NT2/D1 (cell line): ENCODE data around the gene GTF2B.
"Not testable (repeated sequence)": the region's sequence is repeated elsewhere in the genome, so short reads cannot be mapped to it uniquely, and the experiment has no call there.

Experiments used
- DNase-seq: peaks from one replicate; pipeline ENCODE4 v3.0.0-alpha.2; 2011; ENCODE audit warnings: low read depth, low spot score
- H3K27me3 ChIP-seq: 2 replicates; pipeline ENCODE4 v1.6.0; 2011; ENCODE audit warnings: mild to moderate bottlenecking; ENCODE audit not compliant: insufficient read length, insufficient read depth
- H3K36me3 ChIP-seq: 2 replicates; pipeline ENCODE4 v1.6.1; 2011; ENCODE audit warnings: mild to moderate bottlenecking, low read length, mixed read lengths; ENCODE audit not compliant: insufficient read depth, insufficient read length
- H3K4me1 ChIP-seq: 2 replicates; pipeline ENCODE4 v1.5.1; 2011; ENCODE audit not compliant: insufficient read depth, insufficient read length
- H3K4me3 ChIP-seq: 2 replicates; pipeline ENCODE4 v1.5.1; 2011; ENCODE audit warnings: low read depth; ENCODE audit not compliant: insufficient read length
- H3K9ac ChIP-seq: 2 replicates; pipeline ENCODE4 v1.6.0; 2011; ENCODE audit warnings: low read depth; ENCODE audit not compliant: insufficient read length
- H3K9me3 ChIP-seq: 2 replicates; pipeline ENCODE4 v1.5.1; 2011; ENCODE audit warnings: mild to moderate bottlenecking, low read length; ENCODE audit not compliant: insufficient read depth
- SUZ12 ChIP-seq: IDR thresholded peaks from 2 replicates; pipeline ENCODE4 v1.6.1; 2011; ENCODE audit not compliant: insufficient read length, insufficient read depth; ENCODE audit errors: extremely low read depth
- YY1 ChIP-seq: IDR thresholded peaks from 2 replicates; pipeline ENCODE4 v1.6.1; 2011; ENCODE audit not compliant: insufficient read length, insufficient read depth
- ZNF274 ChIP-seq: IDR thresholded peaks from 2 replicates; pipeline ENCODE4 v1.6.1; 2011; ENCODE audit warnings: mild to moderate bottlenecking, low read depth, low read length

GTF2B gene, protein sequence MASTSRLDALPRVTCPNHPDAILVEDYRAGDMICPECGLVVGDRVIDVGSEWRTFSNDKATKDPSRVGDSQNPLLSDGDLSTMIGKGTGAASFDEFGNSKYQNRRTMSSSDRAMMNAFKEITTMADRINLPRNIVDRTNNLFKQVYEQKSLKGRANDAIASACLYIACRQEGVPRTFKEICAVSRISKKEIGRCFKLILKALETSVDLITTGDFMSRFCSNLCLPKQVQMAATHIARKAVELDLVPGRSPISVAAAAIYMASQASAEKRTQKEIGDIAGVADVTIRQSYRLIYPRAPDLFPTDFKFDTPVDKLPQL

DNA sequence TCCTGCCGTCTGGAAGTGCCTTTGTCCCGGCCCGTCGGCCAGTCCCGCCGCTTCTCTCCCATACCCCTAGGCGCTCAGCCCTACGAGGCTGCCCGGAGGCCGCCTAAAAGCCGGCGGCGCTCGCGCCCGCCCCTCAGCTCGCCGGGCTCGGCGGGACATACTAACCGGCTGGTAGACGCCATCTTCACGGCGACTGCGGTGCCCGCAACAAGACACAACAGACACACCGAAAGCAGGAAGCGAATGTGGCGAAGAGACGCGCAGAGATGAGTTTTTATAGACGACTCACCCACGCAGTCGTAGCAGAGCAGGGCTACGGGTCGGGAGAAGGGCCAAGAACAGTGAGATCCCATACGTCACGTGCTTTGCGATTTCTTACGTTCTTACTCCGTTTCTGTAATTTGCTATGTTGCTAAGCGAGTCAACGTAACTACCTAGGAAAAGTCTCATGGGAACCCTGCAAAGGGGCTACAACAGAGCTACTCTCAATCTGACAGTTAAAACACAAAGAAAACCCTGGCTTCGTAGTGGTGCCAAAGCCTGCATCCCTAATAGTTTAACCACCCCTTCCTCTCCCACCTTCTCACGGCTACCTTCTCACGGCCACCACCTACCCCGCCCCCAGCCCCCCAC is at the start of gene GTF2B:
TSS of gene GTF2B (minus strand) at position 250 of the 633 bp plus-strand sequence. CDS start at position 182, 68 bp downstream.
- TF ChIP-seq YY1 (peak; percentile 22), ZNF274 (no peak)
- Histone ChIP-seq H3K9me3 (no peaks in the 10 kb centered on the region), H3K4me3 (peak within 1 kb of the TSS; percentile 94), H3K4me1 (no peaks in the 10 kb centered on the region), H3K9ac (peak within 1 kb of the TSS; percentile 92), H3K27me3 (no peaks in the 10 kb centered on the region), H3K36me3 (peaks cover 19% of the 10 kb centered on the region)
- DNase-seq, result peak; percentile 71

DNA sequence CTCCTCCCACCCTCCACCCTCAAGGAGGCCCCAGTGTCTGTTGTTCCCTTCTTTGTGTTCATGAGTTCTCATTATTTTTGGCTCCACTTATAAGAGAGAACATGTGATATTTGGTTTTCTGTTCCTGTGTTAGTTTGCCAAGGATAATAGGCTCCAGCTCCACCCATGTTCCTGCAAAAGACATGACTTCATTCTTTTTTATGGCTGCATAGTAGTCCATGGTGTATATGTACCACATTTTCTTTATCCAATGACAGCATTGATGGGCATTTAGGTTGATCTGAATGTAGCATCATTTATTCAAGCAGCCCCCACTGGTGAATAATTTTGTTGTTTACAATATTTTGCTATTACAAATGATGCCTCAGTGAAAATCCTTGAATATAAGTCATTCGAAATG is 47.2 kb upstream of the GTF2B start:
- H3K9me3 ChIP-seq, H3K27me3 ChIP-seq, DNase-seq, H3K9ac ChIP-seq, H3K4me3 ChIP-seq, H3K4me1 ChIP-seq: not testable (repeated sequence)
- peaks cover 79% of the 10 kb centered on the region for H3K36me3 ChIP-seq

DNA sequence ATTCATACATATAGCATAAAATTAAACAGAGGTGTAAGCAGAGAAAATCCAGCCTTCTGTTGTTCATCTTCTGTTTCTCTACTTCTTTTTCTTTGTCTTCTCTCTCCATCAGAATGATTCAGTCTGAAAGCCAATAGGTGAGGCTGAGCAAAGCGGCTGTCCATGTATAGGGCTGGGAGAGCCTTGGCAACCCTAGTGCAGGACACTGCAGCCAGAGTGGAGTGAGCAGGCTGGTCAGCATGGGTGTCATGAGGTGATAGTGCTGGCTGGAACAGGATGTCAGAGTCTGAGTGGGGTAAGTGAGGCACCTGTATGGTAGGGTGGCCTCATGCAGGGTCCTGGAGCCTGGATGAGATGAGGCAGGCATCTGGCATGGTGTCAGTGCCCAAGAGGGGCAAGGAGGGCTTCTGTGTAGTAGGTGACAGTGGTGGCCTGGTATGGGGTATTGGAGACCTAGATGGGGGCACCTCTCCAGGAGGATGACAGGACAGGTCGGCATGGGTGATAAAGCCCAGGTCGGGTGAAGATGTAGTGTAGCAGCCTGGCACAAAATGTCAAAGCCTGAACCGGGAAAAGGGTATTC is 45.5 kb upstream of the GTF2B start:
- Histone ChIP-seq H3K9ac (no peak overlapping the region), H3K9me3 (no peaks in the 10 kb centered on the region; the same call in 1 of the 2 replicates), H3K27me3 (no peaks in the 10 kb centered on the region), H3K4me1 (no peaks in the 10 kb centered on the region), H3K36me3 (peaks cover 77% of the 10 kb centered on the region), H3K4me3 (no peak overlapping the region)
- no peak for DNase-seq
- no peak for TF ChIP-seq YY1

DNA sequence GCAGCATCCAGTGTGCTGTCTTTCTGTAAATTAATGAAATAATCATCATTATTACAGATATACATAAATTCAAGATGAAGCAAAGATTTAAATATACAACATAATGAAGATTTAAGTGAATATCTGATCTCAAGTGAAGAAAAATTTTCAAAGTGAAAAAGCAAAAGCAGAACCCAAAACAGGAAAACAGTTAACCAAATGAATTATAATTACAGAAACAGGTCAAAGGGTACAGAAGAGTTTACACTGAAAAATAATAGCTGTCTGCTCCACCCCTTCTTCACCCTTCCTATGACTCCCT is 44.8 kb upstream of the GTF2B start:
- H3K9ac ChIP-seq, result no peak overlapping the region
- H3K36me3 ChIP-seq, result peaks cover 72% of the 10 kb centered on the region
- H3K9me3 ChIP-seq, result no peaks in the 10 kb centered on the region; the same call in 1 of the 2 replicates
- TF ChIP-seq SUZ12 (no peak), ZNF274 (no peak), YY1 (no peak)
- H3K27me3 ChIP-seq, result no peaks in the 10 kb centered on the region
- no peak overlapping the region for H3K4me3 ChIP-seq
- H3K4me1 ChIP-seq, result no peaks in the 10 kb centered on the region
- no peak for DNase-seq

DNA sequence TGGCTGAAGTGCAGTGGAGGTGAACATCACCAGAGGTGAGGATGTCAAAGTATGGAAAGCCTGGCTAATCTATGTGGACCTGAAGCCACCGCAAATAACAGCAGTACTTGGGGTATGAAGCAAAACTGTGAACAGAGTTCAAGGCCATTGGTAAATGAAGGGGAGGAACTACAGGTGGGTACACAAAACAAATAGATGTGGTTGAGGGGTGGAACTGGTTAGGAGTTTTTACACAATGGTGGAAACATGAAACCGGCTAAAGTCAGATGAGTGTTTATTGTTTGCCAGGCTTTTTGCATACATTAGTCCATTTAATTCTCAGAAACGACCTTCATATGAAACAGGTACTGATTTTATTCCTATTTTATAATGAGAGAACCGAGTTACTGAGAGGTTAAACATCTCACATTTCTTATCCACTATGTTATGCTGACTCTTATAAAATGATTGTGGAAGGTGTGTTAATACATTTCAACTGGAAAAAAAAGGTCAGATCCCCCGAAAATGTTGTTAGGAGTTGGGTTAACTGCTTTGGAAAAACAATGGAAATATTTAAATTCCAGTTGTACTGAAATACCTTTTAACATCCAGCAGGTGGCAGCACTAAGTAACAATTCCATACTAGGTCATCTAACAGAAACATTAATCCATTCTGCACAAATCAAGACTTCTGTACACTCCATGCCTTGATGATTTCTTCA is 44.3 kb upstream of the GTF2B start:
- no peak for TF ChIP-seq ZNF274
- TF ChIP-seq YY1, result no peak
- TF ChIP-seq SUZ12, result no peak
- Histone ChIP-seq H3K9me3 (no peaks in the 10 kb centered on the region; the same call in 1 of the 2 replicates), H3K27me3 (no peaks in the 10 kb centered on the region), H3K4me1 (no peaks in the 10 kb centered on the region), H3K36me3 (peaks cover 67% of the 10 kb centered on the region), H3K9ac (no peak overlapping the region), H3K4me3 (no peak overlapping the region)
- DNase-seq, result peak; percentile 5

DNA sequence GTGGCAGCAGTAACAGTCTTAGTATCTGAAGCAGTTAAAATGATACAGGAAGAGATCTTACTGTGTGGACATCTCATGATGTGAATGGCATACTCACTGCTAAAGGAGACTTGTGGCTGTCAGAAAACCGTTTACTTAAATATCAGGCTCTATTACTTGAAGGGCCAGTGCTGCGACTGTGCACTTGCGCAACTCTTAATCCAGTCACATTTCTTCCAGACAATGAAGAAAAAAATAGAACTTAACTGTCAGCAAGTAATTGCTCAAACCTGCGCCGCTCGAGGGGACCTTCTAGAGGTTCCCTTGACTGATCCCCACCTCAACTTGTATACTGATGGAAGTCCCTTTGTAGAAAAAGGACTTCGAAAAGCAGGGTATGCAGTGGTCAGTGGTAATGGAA is 38.8 kb upstream of the GTF2B start:
- peaks cover 44% of the 10 kb centered on the region for H3K36me3 ChIP-seq
- H3K4me3 ChIP-seq, H3K9me3 ChIP-seq, H3K9ac ChIP-seq, H3K4me1 ChIP-seq, H3K27me3 ChIP-seq, DNase-seq: not testable (repeated sequence)

DNA sequence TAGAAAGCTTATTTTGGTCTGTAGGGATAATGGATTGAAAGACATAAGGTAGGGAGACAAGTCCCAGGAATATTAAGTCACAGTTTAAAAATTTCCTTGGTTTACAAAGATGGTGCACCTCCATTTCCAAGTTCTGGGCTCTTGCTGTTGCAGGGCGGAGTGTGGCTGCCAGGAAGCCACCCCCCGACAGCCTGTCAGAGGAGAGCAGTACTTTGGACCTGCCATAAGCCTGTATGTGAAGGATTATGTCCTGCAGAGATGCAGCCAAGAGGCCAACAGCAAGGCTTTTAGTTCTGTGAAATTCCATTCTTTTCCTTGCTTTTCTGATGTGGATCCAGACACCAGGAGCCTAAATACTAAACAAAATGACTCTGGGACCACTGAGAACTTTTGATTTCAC is 31.9 kb upstream of the GTF2B start:
- Histone ChIP-seq H3K27me3 (no peaks in the 10 kb centered on the region), H3K4me3 (no peak overlapping the region), H3K36me3 (peaks cover 66% of the 10 kb centered on the region), H3K4me1 (no peaks in the 10 kb centered on the region), H3K9me3 (no peaks in the 10 kb centered on the region; the same call in 1 of the 2 replicates), H3K9ac (no peak overlapping the region)
- TF ChIP-seq ZNF274 (no peak), SUZ12 (no peak), YY1 (no peak)
- DNase-seq, result no peak
